Thyroid gland (tissue), 4 donors: Measurements from ENCODE around the gene COL4A1. TPM values are rescaled to one million over a fixed set of nuclear protein-coding genes. Genes with fewer than 3 reads are reported as not detected.

ENCODE experiments used
- DNase-seq, 2 donors: peaks; one replicate each; pipeline ENCODE4 v3.0.0-alpha.2; 2019
- H3K27ac ChIP-seq, 3 donors: fragments of 200-600 bp; sonication (generic); 1 replicate in 2 of 3; 2 replicates in 1 of 3; pipeline ENCODE4 v1.5.1; 2016 to 2019; ENCODE audit warnings: mild to moderate bottlenecking in 1 of 3, moderate library complexity in 1 of 3
- H3K27me3 ChIP-seq: fragments of 200-600 bp; sonication (generic); one replicate; pipeline ENCODE4 v1.5.1; 2019
- H3K36me3 ChIP-seq, 2 donors: fragments of 200-600 bp; sonication (generic); one replicate each; pipeline ENCODE4 v1.5.1; 2016 to 2019
- H3K4me1 ChIP-seq, 2 donors: fragments of 200-600 bp; sonication (generic); one replicate each; pipeline ENCODE4 v1.5.1; 2017 to 2019
- H3K4me3 ChIP-seq, 3 donors: fragments of 200-600 bp; sonication (generic); replicated peaks in 1 of 3; 1 replicate in 2 of 3; 2 replicates in 1 of 3; pipeline ENCODE4 v1.5.1; 2016; ENCODE audit warnings: mild to moderate bottlenecking in 1 of 3
- H3K9me3 ChIP-seq: fragments of 200-600 bp; sonication (generic); one replicate; pipeline ENCODE4 v1.5.1; 2017
- POLR2A ChIP-seq, 2 donors: fragments of 450-650 bp; IDR thresholded peaks; one replicate each; pipeline ENCODE4 v1.6.1; 2017; ENCODE audit warnings: antibody characterized with exemption in 2 of 2, mild to moderate bottlenecking in 2 of 2, moderate library complexity in 1 of 2
- WGBS, 2 donors: methylation state at CpG; one replicate each; pipeline ENCODE4 v1.1.5; 2017; 5-methylcytosine and 5-hydroxymethylcytosine counted together
- intact Hi-C: fragments of 100-400 bp; cut with DNase I; formaldehyde crosslinking; loops from one replicate; pipeline ENCODE4 v1.15.1; 2023
- total RNA-seq, 4 donors: library from RNA; depleted of rRNA; stranded (reverse); fragments of >200 nt; gene quantifications; one replicate each; pipeline ENCODE4 v1.2.3, GENCODE V29; 2016
- TF ChIP-seq, protein P1 (sequence below), 6 experiments: fragments of 200-600 bp in 3 of 6; fragments of 450-650 bp in 3 of 6; sonication (generic) in 3 of 6; IDR thresholded peaks; one replicate each; pipeline ENCODE4 v1.5.1; 2016 to 2019; ENCODE audit warnings: antibody characterized with exemption in 6 of 6, mild to moderate bottlenecking in 2 of 6, inconsistent platforms in 1 of 6, moderate library complexity in 1 of 6

The COL4A1 gene
- total RNA-seq, 4 donors from 2014 or later, result 71.3 to 161 (median 112) TPM

DNA sequence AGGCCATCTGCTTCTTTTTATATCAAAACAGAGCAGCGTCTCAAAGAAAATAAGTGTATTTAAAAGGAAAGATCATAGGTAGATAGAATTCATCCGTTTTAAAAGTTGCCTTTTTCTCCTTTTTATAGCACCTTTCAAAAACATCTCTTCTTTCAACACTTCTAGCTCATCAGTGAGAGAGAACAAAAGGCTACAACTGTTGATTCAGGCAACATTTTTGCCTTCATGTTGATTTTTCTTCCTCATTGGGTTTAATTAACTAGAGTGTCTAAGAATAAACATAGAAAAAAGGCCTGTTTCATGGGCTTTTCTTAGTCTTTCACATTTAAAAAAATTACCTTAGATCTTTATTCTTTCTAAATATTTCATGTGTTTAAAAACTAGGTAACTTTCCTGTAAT, 13.7 kb upstream of the COL4A1 start:
- DNase-seq, result no peak
- H3K27ac ChIP-seq, result peak overlapping the region in 2 of 3 donors; percentile 69 to 86
- H3K4me3 ChIP-seq, result no peak overlapping the region
- no peaks in the 10 kb centered on the region for H3K27me3 ChIP-seq
- H3K36me3 ChIP-seq, result no peaks in the 10 kb centered on the region
- no peak for TF ChIP-seq POLR2A (IDR thresholded peaks at IDR 0.05)
- TF ChIP-seq, protein P1, sequence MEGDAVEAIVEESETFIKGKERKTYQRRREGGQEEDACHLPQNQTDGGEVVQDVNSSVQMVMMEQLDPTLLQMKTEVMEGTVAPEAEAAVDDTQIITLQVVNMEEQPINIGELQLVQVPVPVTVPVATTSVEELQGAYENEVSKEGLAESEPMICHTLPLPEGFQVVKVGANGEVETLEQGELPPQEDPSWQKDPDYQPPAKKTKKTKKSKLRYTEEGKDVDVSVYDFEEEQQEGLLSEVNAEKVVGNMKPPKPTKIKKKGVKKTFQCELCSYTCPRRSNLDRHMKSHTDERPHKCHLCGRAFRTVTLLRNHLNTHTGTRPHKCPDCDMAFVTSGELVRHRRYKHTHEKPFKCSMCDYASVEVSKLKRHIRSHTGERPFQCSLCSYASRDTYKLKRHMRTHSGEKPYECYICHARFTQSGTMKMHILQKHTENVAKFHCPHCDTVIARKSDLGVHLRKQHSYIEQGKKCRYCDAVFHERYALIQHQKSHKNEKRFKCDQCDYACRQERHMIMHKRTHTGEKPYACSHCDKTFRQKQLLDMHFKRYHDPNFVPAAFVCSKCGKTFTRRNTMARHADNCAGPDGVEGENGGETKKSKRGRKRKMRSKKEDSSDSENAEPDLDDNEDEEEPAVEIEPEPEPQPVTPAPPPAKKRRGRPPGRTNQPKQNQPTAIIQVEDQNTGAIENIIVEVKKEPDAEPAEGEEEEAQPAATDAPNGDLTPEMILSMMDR (IDR thresholded peaks at IDR 0.05), result no peak
- peaks cover 86 to 99% of the 10 kb centered on the region in 2 donors for H3K4me1 ChIP-seq
- intact Hi-C loops, result no loop called here
- 19% methylated on average over 2 of the region's 2 CpGs for WGBS, 2 donors
- no peaks in the 10 kb centered on the region for H3K9me3 ChIP-seq

DNA sequence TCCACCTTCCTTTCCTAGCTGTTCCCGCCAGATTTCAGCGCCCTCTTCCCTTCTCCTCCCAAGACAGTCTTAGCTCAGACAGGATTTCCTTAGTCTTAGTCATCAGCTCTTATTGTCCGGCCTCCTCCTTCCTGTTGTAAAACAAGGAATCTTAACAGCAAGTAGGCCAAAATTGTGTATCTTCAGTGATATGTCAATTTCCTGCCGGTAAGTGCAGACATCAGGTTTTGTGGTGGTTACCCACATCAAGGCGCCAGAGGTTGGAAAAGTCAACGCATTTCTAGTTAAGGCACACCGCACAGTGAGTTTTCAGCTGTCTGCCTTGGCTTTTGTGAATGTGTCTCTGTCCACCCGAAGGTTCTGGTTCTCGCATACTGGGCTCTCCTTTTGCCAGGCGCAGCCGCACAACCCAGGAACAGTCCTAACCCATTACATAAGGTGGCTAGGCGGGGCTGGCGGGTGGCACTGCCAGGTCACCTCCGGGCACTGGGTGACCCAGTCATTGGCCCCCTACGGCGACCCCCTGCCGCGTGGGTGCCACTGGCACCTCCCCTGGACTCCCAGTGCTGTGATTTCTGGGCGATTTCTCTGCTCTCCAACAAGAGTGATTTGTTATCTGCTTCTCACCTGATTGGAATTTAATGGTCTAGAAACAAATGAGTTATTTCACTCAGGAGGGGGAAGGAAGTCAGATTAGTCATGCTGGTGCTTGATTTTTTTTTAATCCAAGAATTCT, 13.0 kb upstream of the COL4A1 start:
- H3K27me3 ChIP-seq, result no peaks in the 10 kb centered on the region
- H3K4me1 ChIP-seq, result peaks cover 86 to 99% of the 10 kb centered on the region in 2 donors
- peak; percentile 76 to 81 for DNase-seq
- H3K36me3 ChIP-seq, result no peaks in the 10 kb centered on the region
- H3K27ac ChIP-seq, result peak overlapping the region; percentile 46 to 86 (median 69)
- 52 to 63% methylated on average over 9 to 19 of the region's 19 CpGs for WGBS, 2 donors
- H3K4me3 ChIP-seq, result no peak overlapping the region
- intact Hi-C loops, result loop anchor here (10.0 kb wide), 1 partner anchor 95 kb away; no protein-coding TSS in a partner anchor
- no peaks in the 10 kb centered on the region for H3K9me3 ChIP-seq
- TF ChIP-seq POLR2A (IDR thresholded peaks at IDR 0.05), result no peak
- TF ChIP-seq, protein P1 (IDR thresholded peaks at IDR 0.05), result no peak

DNA sequence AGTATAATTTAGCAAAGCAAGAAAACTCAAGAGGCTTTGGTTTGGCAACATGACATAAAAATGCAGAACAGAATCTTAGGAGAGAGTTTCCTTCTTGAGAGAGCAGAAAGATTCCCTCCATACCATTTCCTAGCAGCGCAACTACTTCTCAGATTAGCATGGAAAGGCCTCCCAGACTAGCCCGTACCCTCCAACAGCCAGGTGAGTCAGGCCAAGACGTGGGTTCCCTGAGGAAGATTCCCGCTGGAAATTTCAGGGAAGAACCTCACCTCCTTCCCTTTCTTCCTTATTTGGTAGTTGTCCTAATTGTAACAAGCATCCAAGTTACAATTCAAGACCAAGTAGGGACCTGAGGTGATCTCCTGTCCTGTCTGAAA, 12.4 kb upstream of the COL4A1 start:
- no peak for DNase-seq

DNA sequence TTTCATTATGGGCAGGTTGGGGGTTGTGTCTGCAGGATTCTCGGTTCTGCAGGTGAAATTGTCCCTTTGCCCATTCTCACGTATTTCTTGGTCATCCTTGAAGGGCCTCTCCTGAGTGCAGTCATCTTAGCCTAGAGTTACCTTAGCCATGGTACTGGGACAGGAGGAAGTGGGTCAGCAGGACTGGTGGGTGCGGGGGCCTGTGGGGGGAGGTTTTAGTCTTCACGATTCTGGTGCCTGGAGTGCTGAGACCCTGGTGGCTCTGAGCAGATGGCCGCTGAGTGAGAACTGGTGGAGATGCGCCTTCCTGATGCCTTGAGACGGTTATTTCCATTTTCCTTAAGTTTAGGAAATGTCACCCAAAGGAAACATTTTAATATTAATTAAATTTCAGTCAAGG, 12.0 kb upstream of the COL4A1 start:
- Histone ChIP-seq H3K4me3 (no peak overlapping the region), H3K27ac (peak overlapping the region in 2 of 3 donors; percentile 69 to 86), H3K4me1 (peaks cover 76 to 98% of the 10 kb centered on the region in 2 donors), H3K9me3 (no peaks in the 10 kb centered on the region), H3K36me3 (no peaks in the 10 kb centered on the region), H3K27me3 (no peaks in the 10 kb centered on the region)
- intact Hi-C loops, result loop anchor here (10.0 kb wide), 1 partner anchor 96 kb away; no protein-coding TSS in a partner anchor
- WGBS, 2 donors, result 31 to 52% methylated on average over 7 of the region's 7 CpGs
- TF ChIP-seq, protein P1 (IDR thresholded peaks at IDR 0.05), result no peak
- no peak for TF ChIP-seq POLR2A (IDR thresholded peaks at IDR 0.05)
- DNase-seq, result peak; percentile 63 to 64

More for the DNA sequence above, 12.4 kb upstream of the COL4A1 start:
- Histone ChIP-seq H3K4me1 (peaks cover 81 to 98% of the 10 kb centered on the region in 2 donors), H3K9me3 (no peaks in the 10 kb centered on the region), H3K4me3 (no peak overlapping the region), H3K36me3 (no peaks in the 10 kb centered on the region), H3K27ac (peak overlapping the region; percentile 46 to 86 (median 69)), H3K27me3 (no peaks in the 10 kb centered on the region)
- TF ChIP-seq, protein P1 (IDR thresholded peaks at IDR 0.05), result no peak
- TF ChIP-seq POLR2A (IDR thresholded peaks at IDR 0.05), result no peak
- intact Hi-C loops, result loop anchor here (10.0 kb wide), 1 partner anchor 95 kb away; no protein-coding TSS in a partner anchor
- WGBS, 2 donors, result 63 to 79% methylated on average over 4 of the region's 4 CpGs
